BJ (cell line): ENCODE data around the gene CHEK1. TPM values are rescaled to one million over a fixed set of nuclear protein-coding genes. Genes with fewer than 3 reads are reported as not detected.

Experiments used
- CTCF ChIA-PET: fragments of 350-600 bp; formaldehyde crosslinking; extraction: SDS; loops from one replicate; lab custom pipeline; 2021; ENCODE audit warnings: antibody characterized with exemption, inconsistent platforms; lab: Yijun Ruan, JAX
- POLR2A ChIA-PET: fragments of 300-600 bp; sonication (Branson Sonifier 250); formaldehyde crosslinking; extraction: SDS; loops from one replicate; lab custom pipeline; 2021; ENCODE audit warnings: antibody characterized with exemption; lab: Charles Lee
- DNase-seq: peaks from one replicate; pipeline ENCODE4 v3.0.0-alpha.2; 2011; ENCODE audit warnings: low read depth
- H3K27me3 ChIP-seq: 2 replicates; pipeline ENCODE4 v1.6.0; 2011; ENCODE audit warnings: low read length; ENCODE audit not compliant: control insufficient read depth, insufficient read depth
- H3K36me3 ChIP-seq: 2 replicates; pipeline ENCODE4 v1.5.1; 2011; ENCODE audit warnings: low read length; ENCODE audit not compliant: control insufficient read depth, insufficient read depth
- H3K4me3 ChIP-seq: 2 replicates; pipeline ENCODE4 v1.5.1; 2011; ENCODE audit warnings: low read depth, mild to moderate bottlenecking, control low read depth, low read length
- CTCF ChIP-seq: IDR thresholded peaks from 2 replicates; pipeline ENCODE4 v1.5.1; 2011; ENCODE audit warnings: low read depth, mild to moderate bottlenecking, control low read depth, inconsistent platforms, low read length, moderate library complexity; ENCODE audit not compliant: insufficient read depth
- polyA plus RNA-seq: library from polyadenylated mRNA; depleted of rRNA; stranded (reverse); fragments of >200 nt; gene quantifications from 2 replicates; pipeline ENCODE4 v1.2.3, GENCODE V29; 2011

CHEK1 gene
- polyA plus RNA-seq, 1 experiment: 11.4 TPM

DNA sequence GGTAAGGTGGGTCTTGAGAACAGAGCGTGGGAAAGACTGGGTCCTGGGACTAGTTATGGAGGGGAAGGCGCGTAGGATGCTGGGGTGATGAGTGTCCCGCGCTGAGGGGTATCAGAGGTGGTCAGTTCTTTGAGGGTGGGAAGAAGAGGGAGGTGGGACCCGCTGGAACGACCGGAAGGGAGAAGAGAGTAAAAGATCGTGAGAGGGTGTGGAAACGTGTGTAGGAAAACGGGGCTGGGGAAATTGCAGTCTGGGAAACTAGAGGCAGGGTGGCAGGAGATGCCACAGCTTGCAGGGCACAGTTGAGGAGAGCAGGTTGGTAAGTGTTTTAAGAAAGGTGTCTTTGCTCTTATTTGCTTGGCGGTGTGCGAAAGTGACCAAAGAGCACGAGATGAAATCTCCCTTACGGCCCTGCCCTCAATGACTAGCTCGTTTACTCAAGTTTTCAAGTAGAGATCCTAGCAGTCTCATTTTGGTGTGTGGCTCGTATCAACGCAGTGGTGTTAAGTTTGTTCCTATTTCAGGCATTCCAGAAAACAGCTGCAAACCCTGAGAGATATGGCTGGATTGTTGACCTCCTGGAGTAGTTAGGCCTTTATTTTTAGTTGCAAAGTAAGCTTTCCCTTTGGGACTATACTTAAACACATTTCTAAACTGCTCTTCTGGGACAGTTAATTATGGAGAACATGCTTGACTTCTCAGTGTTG is 31.7 kb upstream of the CHEK1 start:
- Histone ChIP-seq H3K36me3 (peaks cover 1% of the 10 kb centered on the region; the same call in 1 of the 2 replicates), H3K27me3 (no peaks in the 10 kb centered on the region), H3K4me3 (peak overlapping the region; percentile 83)
- POLR2A ChIA-PET: no interaction called here
- CTCF ChIA-PET: interaction anchor here (1.3 to 1.9 kb wide), 2 partner anchors 28 kb away, joined by 4 read pairs; no protein-coding TSS in a partner anchor
- DNase-seq: no peak
- TF ChIP-seq CTCF: no peak

DNA sequence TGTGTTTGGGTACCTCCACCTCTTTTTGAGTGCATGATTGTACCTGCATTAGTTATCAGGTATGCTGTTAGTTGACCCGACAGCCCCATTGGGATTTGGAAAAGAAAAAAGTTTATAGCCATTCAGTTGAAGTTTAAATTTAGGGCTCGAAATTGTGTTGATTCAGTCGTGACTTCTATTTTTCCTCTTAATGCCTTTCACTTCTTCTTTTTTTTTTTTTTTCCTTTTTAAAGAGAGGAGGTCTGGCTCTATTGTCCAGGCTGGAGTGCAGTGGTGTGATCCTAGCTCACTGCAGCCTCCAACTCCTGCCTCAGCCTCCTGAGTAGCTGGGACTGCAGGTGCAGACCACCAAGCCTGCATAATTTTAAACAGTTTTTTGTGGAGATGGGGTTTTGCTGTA is 30.0 kb upstream of the CHEK1 start:
- Histone ChIP-seq H3K36me3 (peaks cover 3% of the 10 kb centered on the region), H3K27me3 (no peaks in the 10 kb centered on the region), H3K4me3 (no peak overlapping the region)
- DNase-seq: no peak
- CTCF ChIA-PET: interaction anchor here (0.9 kb wide), 1 partner anchor 32 kb away, joined by 4 read pairs; no protein-coding TSS in a partner anchor
- TF ChIP-seq CTCF: no peak
- POLR2A ChIA-PET: no interaction called here

GRCh38 chr11:125600663-125601062 is 24.3 kb upstream of the CHEK1 start:
- H3K36me3 ChIP-seq: peaks cover 14% of the 10 kb centered on the region
- no peaks in the 10 kb centered on the region for H3K27me3 ChIP-seq
- H3K4me3 ChIP-seq: no peak overlapping the region
- TF ChIP-seq CTCF: no peak
- DNase-seq: no peak
- CTCF ChIA-PET: no interaction called here
- POLR2A ChIA-PET: no interaction called here

- no peak for DNase-seq
- H3K27me3 ChIP-seq: no peaks in the 10 kb centered on the region
- no peak for TF ChIP-seq CTCF
- peaks cover 19% of the 10 kb centered on the region for H3K36me3 ChIP-seq
- ChIA-PET CTCF (no interaction called here), POLR2A (no interaction called here)
- H3K4me3 ChIP-seq: no peak overlapping the region
Observed at GRCh38 chr11:125603207-125603606, 21.8 kb upstream of the CHEK1 start.

- Histone ChIP-seq H3K27me3 (no peaks in the 10 kb centered on the region), H3K36me3 (peaks cover 21% of the 10 kb centered on the region), H3K4me3 (no peak overlapping the region)
- CTCF ChIA-PET: interaction anchor here (0.6 kb wide), 1 partner anchor 245 kb away, joined by 3 read pairs; no protein-coding TSS in a partner anchor
- no peak for DNase-seq
- TF ChIP-seq CTCF: no peak
- POLR2A ChIA-PET: no interaction called here
Observed at GRCh38 chr11:125605417-125605816, 19.5 kb upstream of the CHEK1 start.
